ENCODE results near the gene MAPK12.

Gene MAPK12

GRCh38 chr22:50305923-50306566 lies 44.6 kb upstream of the MAPK12 start:
- no peak for DNase-seq (ENCODE audit: insufficient read length, low spot score)
- no peak; the same call in none of the 2 replicates for TF ChIP-seq POLR2A (IDR thresholded peaks at IDR 0.05; ENCODE audit: low read depth, low read length)
- no peak for TF ChIP-seq POU2F2 (IDR thresholded peaks at IDR 0.05; ENCODE audit: low read depth, low read length)
- TF ChIP-seq SPI1 (IDR thresholded peaks at IDR 0.05; ENCODE audit: low read depth, low read length): no peak
- 0 out of 2 replicates have a peak, but pooled peaks have one; percentile 32 for TF ChIP-seq POLR2AphosphoS5 (IDR thresholded peaks at IDR 0.05; ENCODE audit: low read depth, low read length)
- peak; percentile 89 for FAIRE-seq

GRCh38 chr22:50305393-50305922 lies 44.0 kb upstream of the MAPK12 start:
- no peak for TF ChIP-seq POLR2A (IDR thresholded peaks at IDR 0.05; ENCODE audit: low read depth, low read length)
- TF ChIP-seq TAF1 (IDR thresholded peaks at IDR 0.05; ENCODE audit: low read depth, low read length): no peak
- TF ChIP-seq POU2F2 (IDR thresholded peaks at IDR 0.05; ENCODE audit: low read depth, low read length): no peak
- TF ChIP-seq SPI1 (IDR thresholded peaks at IDR 0.05; ENCODE audit: low read depth, low read length): no peak
- TF ChIP-seq PAX5 (IDR thresholded peaks at IDR 0.05; ENCODE audit: insufficient read depth, low read length, severe bottlenecking): no peak
- FAIRE-seq (no peak), DNase-seq (ENCODE audit: insufficient read length, low spot score) (no peak)

GRCh38 chr22:50304528-50305392 lies 43.3 kb upstream of the MAPK12 start:
- no peak for DNase-seq (ENCODE audit: insufficient read length, low spot score)
- FAIRE-seq: peak; percentile 65
- TF ChIP-seq TAF1 (IDR thresholded peaks at IDR 0.05; ENCODE audit: low read depth, low read length): no peak
- TF ChIP-seq POLR2A (IDR thresholded peaks at IDR 0.05; ENCODE audit: low read depth, low read length): no peak
- TF ChIP-seq POLR2AphosphoS5 (IDR thresholded peaks at IDR 0.05; ENCODE audit: low read depth, low read length): no peak
- TF ChIP-seq SPI1 (IDR thresholded peaks at IDR 0.05; ENCODE audit: low read depth, low read length): no peak
- no peak for TF ChIP-seq POU2F2 (IDR thresholded peaks at IDR 0.05; ENCODE audit: low read depth, low read length)
- TF ChIP-seq PAX5 (IDR thresholded peaks at IDR 0.05; ENCODE audit: insufficient read depth, low read length, severe bottlenecking): no peak

- DNase-seq (ENCODE audit: insufficient read length, low spot score) (no peak), FAIRE-seq (peak; percentile 87)
- TF ChIP-seq POU2F2 (IDR thresholded peaks at IDR 0.05; ENCODE audit: low read depth, low read length): no peak
- TF ChIP-seq PAX5 (IDR thresholded peaks at IDR 0.05; ENCODE audit: insufficient read depth, low read length, severe bottlenecking): no peak
- no peak for TF ChIP-seq SPI1 (IDR thresholded peaks at IDR 0.05; ENCODE audit: low read depth, low read length)
- TF ChIP-seq TAF1 (IDR thresholded peaks at IDR 0.05; ENCODE audit: low read depth, low read length): no peak
- TF ChIP-seq POLR2A (IDR thresholded peaks at IDR 0.05; ENCODE audit: low read depth, low read length): no peak
- no peak for TF ChIP-seq POLR2AphosphoS5 (IDR thresholded peaks at IDR 0.05; ENCODE audit: low read depth, low read length)
These were observed 42.5 kb upstream of the MAPK12 start for GRCh38 chr22:50303848-50304527.

- no peak for FAIRE-seq
- DNase-seq (ENCODE audit: insufficient read length, low spot score): no peak
- no peak for TF ChIP-seq POLR2A (IDR thresholded peaks at IDR 0.05; ENCODE audit: low read depth, low read length)
- TF ChIP-seq PAX5 (IDR thresholded peaks at IDR 0.05; ENCODE audit: insufficient read depth, low read length, severe bottlenecking): no peak
- no peak for TF ChIP-seq TAF1 (IDR thresholded peaks at IDR 0.05; ENCODE audit: low read depth, low read length)
- no peak for TF ChIP-seq POU2F2 (IDR thresholded peaks at IDR 0.05; ENCODE audit: low read depth, low read length)
- no peak for TF ChIP-seq SPI1 (IDR thresholded peaks at IDR 0.05; ENCODE audit: low read depth, low read length)
- TF ChIP-seq POLR2AphosphoS5 (IDR thresholded peaks at IDR 0.05; ENCODE audit: low read depth, low read length): no peak
These were observed 42.0 kb upstream of the MAPK12 start for GRCh38 chr22:50303515-50303847.

GRCh38 chr22:50302564-50302963 lies 41.1 kb upstream of the MAPK12 start:
- TF ChIP-seq PAX5 (IDR thresholded peaks at IDR 0.05; ENCODE audit: insufficient read depth, low read length, severe bottlenecking) (no peak), TAF1 (IDR thresholded peaks at IDR 0.05; ENCODE audit: low read depth, low read length) (no peak)
- no peak for FAIRE-seq
- DNase-seq (ENCODE audit: insufficient read length, low spot score): no peak

GRCh38 chr22:50302041-50302541 lies 40.6 kb upstream of the MAPK12 start:
- no peak for FAIRE-seq
- TF ChIP-seq POLR2A (IDR thresholded peaks at IDR 0.05; ENCODE audit: low read depth, low read length): no peak
- no peak for TF ChIP-seq TAF1 (IDR thresholded peaks at IDR 0.05; ENCODE audit: low read depth, low read length)
- no peak for TF ChIP-seq PAX5 (IDR thresholded peaks at IDR 0.05; ENCODE audit: insufficient read depth, low read length, severe bottlenecking)
- TF ChIP-seq POLR2AphosphoS5 (IDR thresholded peaks at IDR 0.05; ENCODE audit: low read depth, low read length): no peak
- no peak for TF ChIP-seq SPI1 (IDR thresholded peaks at IDR 0.05; ENCODE audit: low read depth, low read length)
- no peak for TF ChIP-seq POU2F2 (IDR thresholded peaks at IDR 0.05; ENCODE audit: low read depth, low read length)
- DNase-seq (ENCODE audit: insufficient read length, low spot score): no peak

- FAIRE-seq: peak; percentile 31
These were observed 40.1 kb upstream of the MAPK12 start for GRCh38 chr22:50301581-50301991.

More at GRCh38 chr22:50301581-50301991, 40.1 kb upstream of the MAPK12 start:
- DNase-seq (ENCODE audit: insufficient read length, low spot score): no peak
- TF ChIP-seq POLR2A (IDR thresholded peaks at IDR 0.05; ENCODE audit: low read depth, low read length) (no peak), TAF1 (IDR thresholded peaks at IDR 0.05; ENCODE audit: low read depth, low read length) (no peak), POU2F2 (IDR thresholded peaks at IDR 0.05; ENCODE audit: low read depth, low read length) (no peak), SPI1 (IDR thresholded peaks at IDR 0.05; ENCODE audit: low read depth, low read length) (no peak), PAX5 (IDR thresholded peaks at IDR 0.05; ENCODE audit: insufficient read depth, low read length, severe bottlenecking) (no peak), POLR2AphosphoS5 (IDR thresholded peaks at IDR 0.05; ENCODE audit: low read depth, low read length) (no peak)
